SK-N-SH treated with all-trans-retinoic acid at 6 μM for 48 hours (cell line): ENCODE measurements around the gene MYO5C.

ENCODE experiments used
- ATAC-seq: fragments of 200-7000 bp; cut with Tn5 transposase; 3 replicates; pipeline ENCODE4 v1.9.1; 2020; ENCODE audit warnings: mild to moderate bottlenecking, moderate library complexity
- ARNTL ChIP-seq: fragments of 450-650 bp; formaldehyde crosslinking; IDR thresholded peaks from 2 replicates; pipeline ENCODE4 v1.5.0; 2020; ENCODE audit warnings: low read depth, mild to moderate bottlenecking, moderate library complexity, borderline replicate concordance
- CREB5 ChIP-seq: fragments of 250-450 bp; sonication (Bioruptor Pico); IDR thresholded peaks from 2 replicates; pipeline ENCODE4 v1.5.1; 2020; ENCODE audit warnings: low read depth, mild to moderate bottlenecking, moderate library complexity
- CSRNP3 ChIP-seq: fragments of 250-450 bp; sonication (Bioruptor Pico); IDR thresholded peaks from 2 replicates; pipeline ENCODE4 v1.5.1; 2021; ENCODE audit warnings: mild to moderate bottlenecking, moderate library complexity
- ESRRG ChIP-seq: fragments of 250-450 bp; sonication (Bioruptor Pico); IDR thresholded peaks from 2 replicates; pipeline ENCODE4 v1.6.1; 2021; ENCODE audit warnings: mild to moderate bottlenecking
- GLIS3 ChIP-seq: fragments of 250-450 bp; sonication (Bioruptor Pico); IDR thresholded peaks from 2 replicates; pipeline ENCODE4 v1.5.0; 2020; ENCODE audit warnings: mild to moderate bottlenecking, moderate library complexity
- ISL1 ChIP-seq: fragments of 250-450 bp; sonication (Bioruptor Pico); IDR thresholded peaks from 2 replicates; pipeline ENCODE4 v2.1.2; 2022; ENCODE audit warnings: mild to moderate bottlenecking, moderate library complexity
- OSR1 ChIP-seq: fragments of 250-450 bp; sonication (Bioruptor Pico); IDR thresholded peaks from 2 replicates; pipeline ENCODE4 v1.8.0; 2022; ENCODE audit warnings: moderate library complexity, mild to moderate bottlenecking, inconsistent platforms
- PATZ1 ChIP-seq: fragments of 250-450 bp; sonication (Bioruptor Pico); IDR thresholded peaks from 2 replicates; pipeline ENCODE4 v1.8.0; 2020; ENCODE audit warnings: mild to moderate bottlenecking, moderate library complexity, borderline replicate concordance
- POU6F1 ChIP-seq: fragments of 250-450 bp; sonication (Bioruptor Pico); IDR thresholded peaks from 2 replicates; pipeline ENCODE4 v1.8.0; 2021; ENCODE audit warnings: low read depth, mild to moderate bottlenecking, moderate library complexity, borderline replicate concordance
- PPARA ChIP-seq: fragments of 250-450 bp; sonication (Bioruptor Pico); IDR thresholded peaks from 2 replicates; pipeline ENCODE4 v1.5.0; 2020; ENCODE audit warnings: mild to moderate bottlenecking, borderline replicate concordance
- RARB ChIP-seq: fragments of 250-450 bp; sonication (Bioruptor Pico); IDR thresholded peaks from 2 replicates; pipeline ENCODE4 v1.8.0; 2021; ENCODE audit warnings: mild to moderate bottlenecking, moderate library complexity
- SNAI2 ChIP-seq: fragments of 250-450 bp; sonication (Bioruptor Pico); IDR thresholded peaks from 2 replicates; pipeline ENCODE4 v1.5.0; 2020; ENCODE audit warnings: mild to moderate bottlenecking, moderate library complexity
- TOX ChIP-seq: fragments of 250-450 bp; sonication (Bioruptor Pico); IDR thresholded peaks from 2 replicates; pipeline ENCODE4 v1.8.0; 2021; ENCODE audit warnings: mild to moderate bottlenecking, moderate library complexity, borderline replicate concordance
- TSHZ2 ChIP-seq: fragments of 250-450 bp; sonication (Bioruptor Pico); IDR thresholded peaks from 2 replicates; pipeline ENCODE4 v1.5.0; 2020; ENCODE audit warnings: mild to moderate bottlenecking, moderate library complexity
- ZC3H10 ChIP-seq: fragments of 250-450 bp; sonication (Bioruptor Pico); IDR thresholded peaks from 2 replicates; pipeline ENCODE4 v1.5.1; 2021; ENCODE audit warnings: mild to moderate bottlenecking, moderate library complexity
- ZFP3 ChIP-seq: fragments of 250-450 bp; sonication (Bioruptor Pico); IDR thresholded peaks from 2 replicates; pipeline ENCODE4 v1.5.0; 2020; ENCODE audit warnings: mild to moderate bottlenecking, moderate library complexity
- ZNF565 ChIP-seq: fragments of 450-650 bp; formaldehyde crosslinking; conservative IDR thresholded peaks from 2 replicates; pipeline ENCODE4 v1.5.0; 2020; ENCODE audit warnings: low read depth, mild to moderate bottlenecking, moderate library complexity
- ZNF70 ChIP-seq: fragments of 450-650 bp; formaldehyde crosslinking; IDR thresholded peaks from 2 replicates; pipeline ENCODE4 v1.5.0; 2020; ENCODE audit warnings: mild to moderate bottlenecking, moderate library complexity
- ZNF8 ChIP-seq: fragments of 450-650 bp; formaldehyde crosslinking; IDR thresholded peaks from 2 replicates; pipeline ENCODE4 v1.5.0; 2020; ENCODE audit warnings: mild to moderate bottlenecking, moderate library complexity

The MYO5C gene

GRCh38 chr15:52256366-52256765 is 39.2 kb downstream of the MYO5C start:
- TF ChIP-seq TSHZ2 (CRISPR knock-in tag), result no peak
- no peak for TF ChIP-seq ZNF70 (CRISPR knock-in tag)
- no peak for TF ChIP-seq PPARA (CRISPR knock-in tag)
- TF ChIP-seq SNAI2 (CRISPR knock-in tag), result no peak
- no peak for TF ChIP-seq ESRRG (CRISPR knock-in tag)
- TF ChIP-seq RARB (CRISPR knock-in tag), result no peak
- no peak for TF ChIP-seq GLIS3 (CRISPR knock-in tag)
- no peak for TF ChIP-seq ISL1 (CRISPR knock-in tag)
- TF ChIP-seq POU6F1 (CRISPR knock-in tag), result no peak
- no peak for TF ChIP-seq ARNTL
- TF ChIP-seq ZNF8, result no peak
- no peak for TF ChIP-seq ZC3H10 (CRISPR knock-in tag)
- no peak for TF ChIP-seq ZNF565 (CRISPR knock-in tag)
- ATAC-seq, result peak; percentile 53

- TF ChIP-seq ZFP3 (CRISPR knock-in tag), result no peak
- ATAC-seq, result no peak
Observed at GRCh38 chr15:52255935-52256334, 39.7 kb downstream of the MYO5C start.

GRCh38 chr15:52255008-52255407 is 40.6 kb downstream of the MYO5C start:
- no peak for ATAC-seq
- TF ChIP-seq ZFP3 (CRISPR knock-in tag) (no peak), POU6F1 (CRISPR knock-in tag) (no peak), GLIS3 (CRISPR knock-in tag) (no peak), TSHZ2 (CRISPR knock-in tag) (no peak), CREB5 (CRISPR knock-in tag) (no peak), ISL1 (CRISPR knock-in tag) (no peak), OSR1 (CRISPR knock-in tag) (no peak), PATZ1 (CRISPR knock-in tag) (no peak), ZNF565 (CRISPR knock-in tag) (no peak), CSRNP3 (CRISPR knock-in tag) (no peak), ZNF70 (CRISPR knock-in tag) (no peak), SNAI2 (CRISPR knock-in tag) (no peak), PPARA (CRISPR knock-in tag) (no peak), TOX (CRISPR knock-in tag) (no peak)
- TF ChIP-seq, all 23 proteins: peak for 0
